Gastroesophageal sphincter (tissue), 4 donors: Measurements from ENCODE around the gene CNGA3. TPM values are rescaled to one million over a fixed set of nuclear protein-coding genes. Genes with fewer than 3 reads are reported as not detected.

Source experiments
- ATAC-seq: fragments of 150-250 bp; one replicate; pipeline ENCODE4 v1.9.1; 2016; ENCODE audit warnings: mild to moderate bottlenecking, moderate library complexity
- H3K27ac ChIP-seq, 4 donors: fragments of 200-600 bp; sonication (generic) in 3 of 4; 1 replicate in 3 of 4; 2 replicates in 1 of 4; pipeline ENCODE4 v1.5.1; 2016 to 2019
- H3K27me3 ChIP-seq: fragments of 200-600 bp; sonication (generic); one replicate; pipeline ENCODE4 v1.5.1; 2019
- H3K36me3 ChIP-seq, 2 donors: fragments of 200-600 bp; sonication (generic); one replicate each; pipeline ENCODE4 v1.5.1; 2019; ENCODE audit warnings: control low read depth in 1 of 2
- H3K4me1 ChIP-seq, 3 donors: fragments of 200-600 bp; sonication (generic); 1 replicate in 2 of 3; 2 replicates in 1 of 3; pipeline ENCODE4 v1.5.1; 2016 to 2019; ENCODE audit warnings: control low read depth in 2 of 3
- H3K4me3 ChIP-seq, 2 donors: fragments of 200-600 bp; sonication (generic); one replicate each; pipeline ENCODE4 v1.5.1; 2019; ENCODE audit warnings: mild to moderate bottlenecking in 1 of 2, moderate library complexity in 1 of 2
- H3K9me3 ChIP-seq, 3 donors: fragments of 200-600 bp; sonication (generic); one replicate each; pipeline ENCODE4 v1.5.1; 2017 to 2019; ENCODE audit warnings: control low read depth in 2 of 3
- CTCF ChIP-seq, 4 experiments: fragments of 200-600 bp in 2 of 4; fragments of 450-650 bp in 2 of 4; sonication (generic) in 1 of 4; IDR thresholded peaks; one replicate each; pipeline ENCODE4 v1.5.1; 2017 to 2019; ENCODE audit warnings: antibody characterized with exemption in 4 of 4, mild to moderate bottlenecking in 2 of 4, moderate library complexity in 2 of 4
- EP300 ChIP-seq: sonication (generic); formaldehyde crosslinking; IDR thresholded peaks from one replicate; pipeline ENCODE4 v1.6.1; 2017; ENCODE audit warnings: antibody characterized with exemption, mild to moderate bottlenecking
- POLR2A ChIP-seq, 2 donors: fragments of 450-650 bp; IDR thresholded peaks; one replicate each; pipeline ENCODE4 v1.6.1; 2017; ENCODE audit warnings: antibody characterized with exemption in 2 of 2, mild to moderate bottlenecking in 2 of 2, moderate library complexity in 1 of 2
- POLR2AphosphoS5 ChIP-seq: sonication (generic); formaldehyde crosslinking; IDR thresholded peaks from one replicate; pipeline ENCODE4 v1.6.1; 2017; ENCODE audit warnings: antibody characterized with exemption
- WGBS, 2 donors: methylation state at CpG; one replicate each; pipeline ENCODE4 v1.1.5; 2018; ENCODE audit warnings: low coverage in 1 of 2; 5-methylcytosine and 5-hydroxymethylcytosine counted together
- total RNA-seq, 4 donors: library from RNA; depleted of rRNA; stranded (reverse); fragments of >200 nt; gene quantifications; one replicate each; pipeline ENCODE4 v1.1.0, GENCODE V29; 2016

The CNGA3 gene
- total RNA-seq, 4 donors from 2014 or later = 1.1 to 10.6 (median 6.1) TPM

DNA sequence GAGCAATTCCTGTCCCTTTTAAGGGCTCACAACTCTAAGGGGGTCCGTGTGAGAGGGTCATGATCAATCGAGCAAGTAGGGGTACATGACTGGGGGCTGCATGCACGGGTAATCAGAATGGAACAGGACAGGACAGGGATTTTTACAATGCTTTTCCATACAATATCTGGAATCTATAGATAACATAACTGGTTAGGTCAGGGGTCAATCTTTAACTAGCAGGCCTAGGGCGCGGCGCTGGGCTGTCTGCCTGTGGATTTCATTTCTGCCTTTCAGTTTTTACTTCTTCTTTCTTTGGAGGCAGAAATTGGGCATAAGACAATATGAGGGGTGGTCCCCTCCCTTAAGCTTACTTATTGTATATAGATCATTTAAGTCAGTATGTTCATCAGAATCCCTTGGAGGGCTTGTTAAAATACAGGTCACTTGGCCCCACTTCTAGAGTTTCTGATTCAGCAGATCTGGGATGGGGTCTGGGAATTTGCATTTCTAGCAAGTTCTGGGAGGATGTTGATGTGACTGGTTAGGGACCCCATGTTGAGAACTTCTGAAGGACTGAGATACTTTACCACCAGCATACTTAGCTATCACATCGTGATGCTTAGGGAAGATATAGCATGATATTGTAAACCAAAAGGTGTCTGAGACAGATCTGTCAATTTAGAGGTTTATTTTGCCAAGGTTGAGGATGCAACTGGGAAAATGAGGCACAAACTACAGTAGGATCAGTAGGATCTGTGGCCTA is 95.6 kb downstream of the CNGA3 start:
- Histone ChIP-seq H3K27me3 (no peaks in the 10 kb centered on the region), H3K27ac (no peak overlapping the region), H3K36me3 (no peaks in the 10 kb centered on the region), H3K9me3 (no peaks in the 10 kb centered on the region), H3K4me1 (peaks cover 0 to 31% (median 10%) of the 10 kb centered on the region in 3 donors), H3K4me3 (no peak overlapping the region)
- 83% methylated on average over 6 of the region's 7 CpGs; no CpG with 5 or more reads in 1 of the 2 donors for WGBS, 2 donors
- no peak for TF ChIP-seq EP300
- TF ChIP-seq POLR2A (IDR thresholded peaks at IDR 0.05) = no peak
- TF ChIP-seq POLR2AphosphoS5 = no peak
- no peak for TF ChIP-seq CTCF (IDR thresholded peaks at IDR 0.05)
- no peak for ATAC-seq

DNA sequence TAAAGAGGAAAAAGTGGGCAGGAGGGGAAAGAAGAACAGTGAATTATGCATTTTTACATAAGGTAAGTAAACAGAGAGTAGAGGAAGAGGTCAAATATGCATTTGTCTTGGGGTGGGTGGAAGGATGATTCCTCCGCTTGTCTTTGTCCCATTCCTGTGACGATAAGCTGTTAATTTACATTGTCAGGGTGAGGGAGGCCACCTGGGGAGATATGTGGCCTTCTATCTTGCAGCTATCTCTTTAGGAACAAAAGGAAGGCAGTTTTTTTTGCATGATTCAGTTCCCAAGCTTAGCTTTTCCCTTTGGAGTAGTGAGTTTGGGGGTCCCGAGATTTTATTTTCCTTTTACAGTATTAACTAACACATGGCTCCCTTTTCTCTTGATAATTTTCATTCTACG is 96.2 kb downstream of the CNGA3 start:
- no peak for TF ChIP-seq POLR2AphosphoS5
- no peak for TF ChIP-seq EP300
- no peak for TF ChIP-seq POLR2A (IDR thresholded peaks at IDR 0.05)
- no peak for TF ChIP-seq CTCF (IDR thresholded peaks at IDR 0.05)
- no peak overlapping the region for H3K27ac ChIP-seq
- WGBS, 2 donors = 73 to 78% methylated on average over 4 of the region's 4 CpGs
- no peak for ATAC-seq
- H3K9me3 ChIP-seq = no peaks in the 10 kb centered on the region
- peaks cover 0 to 37% (median 10%) of the 10 kb centered on the region in 3 donors for H3K4me1 ChIP-seq
- H3K27me3 ChIP-seq = no peaks in the 10 kb centered on the region
- H3K36me3 ChIP-seq = no peaks in the 10 kb centered on the region
- H3K4me3 ChIP-seq = no peak overlapping the region

GRCh38 chr2:98444436-98445176 is 98.3 kb downstream of the CNGA3 start, which contains the start of gene INPP4A:
Gene INPP4A (plus strand): TSS chr2:98444858. CDS start chr2:98520049, 75,191 bp downstream.
- H3K27ac ChIP-seq = peak within 1 kb of the TSS; percentile 10 to 94 (median 90)

DNA sequence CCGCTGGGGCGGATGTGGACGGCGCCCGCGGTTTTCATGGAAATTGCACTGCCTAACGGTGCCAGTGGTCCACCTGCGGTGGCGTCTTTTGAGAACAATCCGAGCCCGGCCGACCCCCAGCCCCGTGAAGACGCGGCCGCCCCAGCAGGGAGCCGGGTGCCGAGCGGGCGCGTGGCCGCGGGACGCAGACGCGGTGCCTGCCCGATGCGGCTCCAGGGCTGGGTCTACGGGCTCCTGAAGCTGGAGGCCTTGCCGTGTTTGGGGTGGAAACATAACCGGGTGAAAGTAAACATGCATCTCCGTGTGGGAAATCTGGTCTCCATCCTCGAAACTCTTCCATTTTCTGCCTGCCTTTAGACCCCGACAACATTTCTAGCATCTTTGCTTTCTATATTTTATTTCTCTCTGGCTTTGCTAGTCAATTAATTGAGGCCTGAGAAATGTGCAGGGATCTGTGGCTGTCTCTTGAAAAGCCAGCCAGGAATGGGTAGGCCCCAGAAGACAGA is 99.0 kb downstream of the CNGA3 start:
- Histone ChIP-seq H3K9me3 (no peaks in the 10 kb centered on the region), H3K4me1 (peaks cover 0 to 49% (median 13%) of the 10 kb centered on the region in 3 donors), H3K4me3 (peak overlapping the region; percentile 63 to 87), H3K36me3 (no peaks in the 10 kb centered on the region), H3K27me3 (no peaks in the 10 kb centered on the region), H3K27ac (peak overlapping the region; percentile 5 to 94 (median 90))
- ATAC-seq = peak; percentile 49
- 0 to 1% methylated on average over 3 to 23 of the region's 34 CpGs for WGBS, 2 donors
- no peak for TF ChIP-seq EP300
- TF ChIP-seq POLR2A (IDR thresholded peaks at IDR 0.05) = no peak
- TF ChIP-seq POLR2AphosphoS5 = no peak
- no peak for TF ChIP-seq CTCF (IDR thresholded peaks at IDR 0.05)

More at GRCh38 chr2:98444436-98445176, 98.3 kb downstream of the CNGA3 start, which contains the start of gene INPP4A:
- Histone ChIP-seq H3K9me3 (no peaks in the 10 kb centered on the region), H3K27me3 (no peaks in the 10 kb centered on the region), H3K4me3 (peak within 1 kb of the TSS; percentile 63 to 87), H3K4me1 (peaks cover 0 to 49% (median 10%) of the 10 kb centered on the region in 3 donors), H3K36me3 (no peaks in the 10 kb centered on the region)
- TF ChIP-seq EP300 (no peak), POLR2A (IDR thresholded peaks at IDR 0.05) (peak; percentile 55 to 56), CTCF (IDR thresholded peaks at IDR 0.05) (peak in 3 of 4 experiments; percentile 33 to 47 (median 34)), POLR2AphosphoS5 (peak; percentile 43)
- ATAC-seq = peak; percentile 95
- WGBS, 2 donors = 0% methylated on average over 1 to 7 of the region's 75 CpGs
